ENCODE measurements around the gene ALOX12. TPM values are rescaled to one million over a fixed set of nuclear protein-coding genes. Genes with fewer than 3 reads are reported as not detected.
A peak's percentile ranks its signal among the peaks of the same experiment; 100 is the strongest.

The ALOX12 gene
- polyA plus RNA-seq, 1 donor (not counting 4 experiments of a cell fraction or from before 2014, with no cell fraction given), result 0.35 TPM

- H3K27ac ChIP-seq (ENCODE audit: control insufficient read depth, insufficient read depth, low read length), result no peak overlapping the region
- DNase-seq (ENCODE audit: low read depth, low spot score) (no peak), FAIRE-seq (no peak)
- dilution Hi-C loops (cut with MboI; ENCODE audit: extremely low pct_ligation_motif_present, low sequenced_read_pairs), result no loop called here
- H3K9ac ChIP-seq (ENCODE audit: control insufficient read depth, extremely low read depth, insufficient read depth, low read length), result no peak overlapping the region
- no peaks in the 10 kb centered on the region for H3K9me3 ChIP-seq (ENCODE audit: control insufficient read depth, low read depth, low read length)
- peak overlapping the region; percentile 12 for H2AFZ ChIP-seq (ENCODE audit: control insufficient read depth, low read length)
- H4K20me1 ChIP-seq (ENCODE audit: control insufficient read depth, extremely low read depth, insufficient read depth, low read length), result no peaks in the 10 kb centered on the region
- H3K4me1 ChIP-seq (ENCODE audit: control insufficient read depth, extremely low read depth, insufficient read depth, low read length), result peaks cover 30% of the 10 kb centered on the region
- peaks cover 4% of the 10 kb centered on the region for H3K79me2 ChIP-seq (ENCODE audit: control insufficient read depth, insufficient read depth, low read length)
- H3K4me3 ChIP-seq (ENCODE audit: control insufficient read depth in 2 of 3, extremely low read depth in 1 of 3, insufficient read depth in 2 of 3, low read depth in 1 of 3, low read length in 3 of 3), result no peak overlapping the region
- no peaks in the 10 kb centered on the region for H3K36me3 ChIP-seq (ENCODE audit: control insufficient read depth in 2 of 2, extremely low read depth in 1 of 2, insufficient read depth in 2 of 2, low read length in 2 of 2)
- TF ChIP-seq, protein P1, sequence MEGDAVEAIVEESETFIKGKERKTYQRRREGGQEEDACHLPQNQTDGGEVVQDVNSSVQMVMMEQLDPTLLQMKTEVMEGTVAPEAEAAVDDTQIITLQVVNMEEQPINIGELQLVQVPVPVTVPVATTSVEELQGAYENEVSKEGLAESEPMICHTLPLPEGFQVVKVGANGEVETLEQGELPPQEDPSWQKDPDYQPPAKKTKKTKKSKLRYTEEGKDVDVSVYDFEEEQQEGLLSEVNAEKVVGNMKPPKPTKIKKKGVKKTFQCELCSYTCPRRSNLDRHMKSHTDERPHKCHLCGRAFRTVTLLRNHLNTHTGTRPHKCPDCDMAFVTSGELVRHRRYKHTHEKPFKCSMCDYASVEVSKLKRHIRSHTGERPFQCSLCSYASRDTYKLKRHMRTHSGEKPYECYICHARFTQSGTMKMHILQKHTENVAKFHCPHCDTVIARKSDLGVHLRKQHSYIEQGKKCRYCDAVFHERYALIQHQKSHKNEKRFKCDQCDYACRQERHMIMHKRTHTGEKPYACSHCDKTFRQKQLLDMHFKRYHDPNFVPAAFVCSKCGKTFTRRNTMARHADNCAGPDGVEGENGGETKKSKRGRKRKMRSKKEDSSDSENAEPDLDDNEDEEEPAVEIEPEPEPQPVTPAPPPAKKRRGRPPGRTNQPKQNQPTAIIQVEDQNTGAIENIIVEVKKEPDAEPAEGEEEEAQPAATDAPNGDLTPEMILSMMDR (optimal IDR thresholded peaks at IDR 0.05 in 1 of 3, IDR thresholded peaks at IDR 0.05 in 1 of 3, conservative IDR thresholded peaks at IDR 0.05 in 1 of 3; ENCODE audit: extremely low read depth in 1 of 3, insufficient read depth in 2 of 3, low read length in 3 of 3), result no peak
- peak; percentile 20 for TF ChIP-seq EZH2 (IDR thresholded peaks at IDR 0.05; ENCODE audit: low read length)
- H3K9me1 ChIP-seq (ENCODE audit: control insufficient read depth, extremely low read depth, insufficient read depth, low read length), result peaks cover 2% of the 10 kb centered on the region
- H3K4me2 ChIP-seq (ENCODE audit: control insufficient read depth, extremely low read depth, insufficient read depth, low read depth, low read length), result peak overlapping the region; percentile 60
- peaks cover 21% of the 10 kb centered on the region for H3K27me3 ChIP-seq (ENCODE audit: control insufficient read depth, extremely low read depth, insufficient read depth, low read length)
Observed at GRCh38 chr17:7042501-7043181, 46.8 kb downstream of the ALOX12 start.

- Histone ChIP-seq H4K20me1 (ENCODE audit: control insufficient read depth, extremely low read depth, insufficient read depth, low read length) (no peaks in the 10 kb centered on the region), H3K27me3 (ENCODE audit: control insufficient read depth, extremely low read depth, insufficient read depth, low read length) (peaks cover 21% of the 10 kb centered on the region), H3K9ac (ENCODE audit: control insufficient read depth, extremely low read depth, insufficient read depth, low read length) (peak overlapping the region; percentile 37), H3K4me1 (ENCODE audit: control insufficient read depth, extremely low read depth, insufficient read depth, low read length) (peaks cover 31% of the 10 kb centered on the region), H3K4me3 (ENCODE audit: control insufficient read depth in 2 of 3, extremely low read depth in 1 of 3, insufficient read depth in 2 of 3, low read depth in 1 of 3, low read length in 3 of 3) (peak overlapping the region in 2 of 3 experiments; percentile 14 to 21), H3K9me3 (ENCODE audit: control insufficient read depth, low read depth, low read length) (no peaks in the 10 kb centered on the region), H3K4me2 (ENCODE audit: control insufficient read depth, extremely low read depth, insufficient read depth, low read depth, low read length) (peak overlapping the region; percentile 60), H3K79me2 (ENCODE audit: control insufficient read depth, insufficient read depth, low read length) (peaks cover 4% of the 10 kb centered on the region), H3K27ac (ENCODE audit: control insufficient read depth, insufficient read depth, low read length) (no peak overlapping the region), H3K9me1 (ENCODE audit: control insufficient read depth, extremely low read depth, insufficient read depth, low read length) (peaks cover 2% of the 10 kb centered on the region), H2AFZ (ENCODE audit: control insufficient read depth, low read length) (peak overlapping the region; percentile 43), H3K36me3 (ENCODE audit: control insufficient read depth in 2 of 2, extremely low read depth in 1 of 2, insufficient read depth in 2 of 2, low read length in 2 of 2) (no peaks in the 10 kb centered on the region)
- no peak for DNase-seq (ENCODE audit: low read depth, low spot score)
- FAIRE-seq, result no peak
- peak; percentile 72 for TF ChIP-seq EZH2 (IDR thresholded peaks at IDR 0.05; ENCODE audit: low read length)
- TF ChIP-seq, protein P1 (optimal IDR thresholded peaks at IDR 0.05 in 1 of 3, IDR thresholded peaks at IDR 0.05 in 1 of 3, conservative IDR thresholded peaks at IDR 0.05 in 1 of 3; ENCODE audit: extremely low read depth in 1 of 3, insufficient read depth in 2 of 3, low read length in 3 of 3), result no peak
- dilution Hi-C loops (cut with MboI; ENCODE audit: extremely low pct_ligation_motif_present, low sequenced_read_pairs), result no loop called here
Observed at GRCh38 chr17:7043182-7043496, 47.3 kb downstream of the ALOX12 start.

All from keratinocyte (primary cell).